Calu3 (cell line): ENCODE measurements around the gene ANKMY1. TPM values are rescaled to one million over a fixed set of nuclear protein-coding genes. Genes with fewer than 3 reads are reported as not detected.

Source experiments
- BruUV-seq: library from RNA; stranded (reverse); fragments of 400-500 nt; replicated peaks from 2 replicates; lab custom pipeline; 2021; lab: Mats Ljungman, UMichigan
- CTCF ChIA-PET: fragments of 300-600 bp; sonication (Branson Sonifier 250); formaldehyde crosslinking; loops from one replicate; lab custom pipeline; 2022; ENCODE audit warnings: antibody characterized with exemption; lab: Charles Lee
- DNase-seq: peaks from one replicate; pipeline ENCODE4 v3.0.0; 2022
- H3K27ac Mint-ChIP-seq: one replicate; pipeline ENCODE4 v1.8.0; 2022; ENCODE audit warnings: mixed read lengths; ENCODE audit not compliant: unreplicated experiment
- H3K27me3 Mint-ChIP-seq: one replicate; pipeline ENCODE4 v1.8.0; 2022; ENCODE audit warnings: mixed read lengths; ENCODE audit not compliant: unreplicated experiment
- H3K36me3 Mint-ChIP-seq: one replicate; pipeline ENCODE4 v1.8.0; 2022; ENCODE audit warnings: mild to moderate bottlenecking, moderate library complexity, mixed read lengths; ENCODE audit not compliant: insufficient read depth, unreplicated experiment
- H3K4me1 Mint-ChIP-seq: one replicate; pipeline ENCODE4 v1.8.0; 2022; ENCODE audit warnings: mild to moderate bottlenecking, low read depth, mixed read lengths; ENCODE audit not compliant: unreplicated experiment
- H3K4me3 Mint-ChIP-seq: one replicate; pipeline ENCODE4 v1.8.0; 2022; ENCODE audit warnings: mild to moderate bottlenecking, low read depth, moderate library complexity, mixed read lengths; ENCODE audit not compliant: unreplicated experiment
- H3K9me3 Mint-ChIP-seq: one replicate; pipeline ENCODE4 v1.8.0; 2022; ENCODE audit warnings: low read depth, mixed read lengths; ENCODE audit not compliant: unreplicated experiment
- CTCF ChIP-seq: fragments of 200-600 bp; IDR thresholded peaks from one replicate; pipeline ENCODE4 v1.8.0; 2022; ENCODE audit warnings: antibody characterized with exemption; ENCODE audit not compliant: unreplicated experiment
- intact Hi-C: fragments of 100-400 bp; cut with micrococcal nuclease; formaldehyde crosslinking; loops from one replicate; pipeline ENCODE4 v1.10.0; 2022; ENCODE audit not compliant: unreplicated experiment
- total RNA-seq: library from RNA; stranded (reverse); gene quantifications from 2 replicates; pipeline ENCODE4 v1.2.3, GENCODE V29; 2022

ANKMY1 gene
- total RNA-seq, 1 experiment from 2014 or later: 38.2 TPM

GRCh38 chr2:240560084-240560479 lies 2.3 kb upstream of the ANKMY1 start, which contains the start of gene DUSP28:
DUSP28 (plus strand) TSS chr2:240560357; CDS start chr2:240560685, 328 bp downstream.
- Mint-ChIP-seq H3K27me3 (no peaks in the 10 kb centered on the region), H3K9me3 (no peaks in the 10 kb centered on the region), H3K4me1 (peaks cover 46% of the 10 kb centered on the region), H3K4me3 (peak within 1 kb of the TSS; percentile 93), H3K36me3 (peaks cover 70% of the 10 kb centered on the region), H3K27ac (peak within 1 kb of the TSS; percentile 94)
- no peak for TF ChIP-seq CTCF
- no TSS peak for BruUV-seq
- CTCF ChIA-PET: no interaction called here
- intact Hi-C loops: no loop called here
- DNase-seq: peak; percentile 94

- CTCF ChIA-PET: no interaction called here
- H3K9me3 Mint-ChIP-seq: no peaks in the 10 kb centered on the region
- no TSS peak for BruUV-seq
- intact Hi-C loops: no loop called here
- peak overlapping the region; percentile 93 for H3K4me3 Mint-ChIP-seq
- no peak for DNase-seq
- H3K27ac Mint-ChIP-seq: peak overlapping the region; percentile 60
- no peak for TF ChIP-seq CTCF
- no peaks in the 10 kb centered on the region for H3K27me3 Mint-ChIP-seq
- peaks cover 38% of the 10 kb centered on the region for H3K4me1 Mint-ChIP-seq
- H3K36me3 Mint-ChIP-seq: peaks cover 62% of the 10 kb centered on the region
These were observed 1.5 kb upstream of the ANKMY1 start for GRCh38 chr2:240559286-240559685.

GRCh38 chr2:240558236-240558761 lies 511 bp upstream of the ANKMY1 start:
- peak overlapping the region; percentile 83 for H3K27ac Mint-ChIP-seq

GRCh38 chr2:240557101-240557751 lies 562 bp downstream of the ANKMY1 start:
- peaks cover 57% of the 10 kb centered on the region for H3K36me3 Mint-ChIP-seq
- peak overlapping the region; percentile 30 for H3K27ac Mint-ChIP-seq
- H3K9me3 Mint-ChIP-seq: no peaks in the 10 kb centered on the region
- intact Hi-C loops: no loop called here
- DNase-seq: no peak
- CTCF ChIA-PET: interaction anchor here (0.6 to 2.0 kb wide), 7 partner anchors 9 to 324 kb away, joined by 3 to 13 read pairs (median 4); partner anchors contain the start of gene CAPN10
- H3K27me3 Mint-ChIP-seq: no peaks in the 10 kb centered on the region
- peaks cover 32% of the 10 kb centered on the region for H3K4me1 Mint-ChIP-seq
- TF ChIP-seq CTCF: no peak
- H3K4me3 Mint-ChIP-seq: peak overlapping the region; percentile 93
- BruUV-seq: no TSS peak

More at GRCh38 chr2:240558236-240558761, 511 bp upstream of the ANKMY1 start:
- DNase-seq: no peak
- peaks cover 34% of the 10 kb centered on the region for H3K4me1 Mint-ChIP-seq
- H3K36me3 Mint-ChIP-seq: peaks cover 60% of the 10 kb centered on the region
- H3K9me3 Mint-ChIP-seq: no peaks in the 10 kb centered on the region
- BruUV-seq: no TSS peak
- no peaks in the 10 kb centered on the region for H3K27me3 Mint-ChIP-seq
- intact Hi-C loops: no loop called here
- TF ChIP-seq CTCF: no peak
- CTCF ChIA-PET: interaction anchor here (0.6 to 2.0 kb wide), 3 partner anchors 22 to 98 kb away, joined by 3 to 13 read pairs (median 10); no protein-coding TSS in a partner anchor
- peak overlapping the region; percentile 93 for H3K4me3 Mint-ChIP-seq
